CD4-positive, alpha-beta T cell treated with Interferon alpha-2 for 1 hour (primary cell): ENCODE results near the gene GAD1.

ENCODE experiments used
- DNase-seq, 2 donors: peaks; one replicate each; pipeline ENCODE4 v3.0.0-alpha.2; 2020 to 2022

GAD1 gene

DNA sequence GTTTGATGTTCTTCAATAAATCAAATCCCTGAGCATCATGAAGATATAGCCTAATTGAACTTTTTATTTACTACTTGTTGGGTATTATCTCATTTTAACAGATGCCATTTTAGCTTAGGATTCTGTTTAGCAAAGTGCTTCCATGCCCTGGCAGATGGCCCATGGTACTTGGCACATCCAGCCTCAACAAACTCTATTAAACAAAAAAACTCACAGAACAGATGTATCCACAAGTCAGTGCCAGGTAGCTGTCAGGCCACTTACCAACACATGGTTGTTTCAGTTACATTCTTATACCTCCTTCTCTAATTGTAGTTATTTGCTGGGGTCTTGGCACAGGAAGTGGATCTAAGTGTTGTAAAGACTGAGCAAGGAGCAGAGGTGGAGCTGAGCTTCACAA is 29.6 kb downstream of the GAD1 start:
- DNase-seq: no peak

DNA sequence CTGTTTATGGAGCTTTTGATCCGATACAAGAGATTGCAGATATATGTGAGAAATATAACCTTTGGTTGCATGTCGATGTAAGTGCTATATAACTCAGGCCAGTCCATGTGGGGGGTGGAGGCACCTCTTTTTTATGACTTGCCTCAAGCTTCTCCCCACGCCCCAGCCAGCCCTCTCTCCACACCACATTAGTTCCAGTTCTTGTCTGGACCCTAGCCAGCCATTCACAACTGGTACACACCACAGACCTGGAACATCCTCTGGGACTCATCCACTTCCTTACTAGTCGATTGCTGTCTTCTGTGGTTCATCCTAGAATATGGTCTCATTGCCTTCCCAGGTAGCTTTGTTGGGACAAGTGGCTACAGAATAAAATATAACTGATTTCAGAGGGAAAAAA is 31.0 kb downstream of the GAD1 start:
- no peak for DNase-seq

DNA sequence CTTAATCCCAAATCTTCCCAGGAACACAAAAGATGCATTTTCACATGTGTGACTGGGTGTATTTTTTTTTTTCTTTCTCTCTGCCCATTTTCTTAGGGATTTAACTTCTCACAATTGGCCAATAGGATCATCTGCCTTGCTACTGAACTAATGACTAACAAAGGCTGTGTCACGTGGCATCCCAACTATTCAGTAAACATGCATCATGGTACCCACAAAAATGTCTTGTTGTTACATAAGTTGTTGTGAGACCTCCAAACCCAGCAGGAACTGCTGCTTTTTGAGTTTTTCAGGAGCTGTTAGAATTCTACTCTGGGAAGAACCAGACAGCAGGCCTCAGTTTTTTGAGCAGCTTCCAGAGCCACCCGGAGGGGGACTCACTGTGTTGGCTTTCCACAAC is 31.9 kb downstream of the GAD1 start:
- no peak for DNase-seq

DNA sequence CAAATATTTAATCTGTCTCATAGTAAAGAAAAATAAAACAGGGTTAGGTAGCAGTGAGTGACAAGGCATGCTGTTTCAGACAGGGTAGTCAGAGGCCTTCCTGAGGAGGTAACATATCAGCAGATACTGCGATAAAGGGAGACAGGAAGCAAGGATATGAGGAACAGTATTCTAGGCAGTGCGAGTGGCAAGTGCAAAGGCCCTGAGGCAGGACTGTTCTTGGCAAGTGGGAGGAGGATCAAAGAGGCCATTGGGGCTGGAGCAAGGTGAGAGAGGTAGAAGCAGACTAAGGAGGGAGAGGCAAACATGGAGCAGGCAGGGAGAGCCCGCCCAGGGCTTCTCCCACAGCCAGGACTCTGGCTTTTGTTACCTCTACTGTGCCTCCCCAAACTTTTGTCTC is 33.6 kb downstream of the GAD1 start:
- no peak for DNase-seq

DNA sequence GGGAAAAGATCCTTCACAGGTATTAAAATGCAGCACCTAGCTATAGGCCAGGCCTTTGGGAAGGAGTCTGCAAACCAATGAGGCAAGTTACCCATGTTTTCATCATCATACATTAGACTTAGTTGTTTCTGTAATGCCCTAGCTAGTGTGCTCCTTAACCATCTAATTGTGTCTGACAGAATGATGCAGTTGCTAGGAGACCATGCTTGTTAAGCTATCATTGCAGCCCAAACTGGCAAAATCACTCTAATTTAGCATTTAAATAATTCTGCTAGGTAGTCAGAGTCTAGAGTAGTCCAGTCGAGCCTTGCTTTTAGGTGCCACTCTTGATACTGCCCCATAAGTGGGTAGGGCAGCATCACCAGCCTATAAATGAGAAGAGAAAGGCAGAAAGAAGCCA is 34.9 kb downstream of the GAD1 start:
- DNase-seq: no peak

DNA sequence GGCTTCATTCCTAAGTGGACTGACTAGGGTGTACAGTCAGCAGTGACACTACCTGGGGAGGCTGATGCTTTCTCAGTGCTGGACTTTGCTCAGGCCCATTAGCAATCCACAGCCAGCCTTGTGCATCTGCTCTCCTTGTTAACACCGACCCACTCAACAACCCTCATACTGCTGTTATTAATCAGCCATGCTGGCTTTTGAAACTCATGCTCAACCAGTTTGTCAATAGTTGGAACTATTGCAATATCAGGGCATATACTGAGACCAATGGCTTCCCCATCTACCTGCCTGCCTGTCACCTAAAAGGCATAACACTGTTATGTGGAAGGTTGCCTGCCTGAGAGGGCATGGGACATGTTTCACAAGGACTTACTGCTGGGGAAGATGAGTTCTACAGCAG is 39.4 kb downstream of the GAD1 start:
- no peak for DNase-seq

DNA sequence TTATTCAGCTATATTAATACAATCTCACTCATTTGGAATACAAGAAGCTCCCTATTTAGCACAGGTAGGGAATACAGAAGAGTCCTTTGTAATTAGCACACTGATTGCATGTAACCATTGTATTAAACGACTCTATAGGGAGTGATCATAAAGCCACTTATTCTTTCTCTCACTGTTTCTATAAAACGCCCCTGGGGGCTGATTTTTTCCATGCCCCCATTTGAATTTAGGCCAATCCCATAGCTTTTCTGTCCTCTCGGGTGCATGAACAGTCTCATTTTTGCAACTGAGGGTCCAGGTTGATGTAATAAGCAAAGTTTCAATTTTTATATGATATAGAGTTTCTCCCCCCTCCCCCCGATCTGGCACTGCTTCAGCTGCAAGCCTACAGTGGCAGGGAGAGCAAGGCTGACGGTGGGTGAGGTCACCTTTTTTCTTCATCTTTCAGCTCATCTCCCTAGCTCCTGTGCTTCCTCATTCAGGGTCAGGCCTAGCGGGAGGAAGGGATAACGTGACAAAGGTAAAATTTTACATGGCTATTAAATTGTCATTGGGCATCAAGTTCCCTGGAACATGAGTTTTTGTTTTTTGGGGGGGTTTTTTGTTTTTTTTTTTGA is 45.7 kb downstream of the GAD1 start:
- no peak for DNase-seq

DNA sequence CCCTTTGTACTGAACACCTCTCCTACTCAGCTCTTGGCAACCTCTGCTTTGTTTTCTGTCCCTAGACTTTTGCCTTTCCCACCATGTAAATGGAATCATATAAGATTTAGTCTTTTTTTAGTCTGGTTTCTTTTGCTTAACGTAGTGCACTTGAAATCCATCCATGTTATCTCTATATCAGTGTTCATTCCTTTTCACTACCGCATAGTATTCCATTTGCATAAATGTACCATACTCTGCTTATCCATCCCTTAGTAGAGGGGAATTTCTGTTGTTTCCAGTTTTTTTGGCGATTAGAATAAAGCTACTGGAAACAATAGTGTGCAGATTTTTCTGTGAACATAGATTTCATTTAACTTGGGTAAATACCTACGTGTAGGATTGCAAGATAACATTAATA is 46.4 kb downstream of the GAD1 start:
- no peak for DNase-seq

DNA sequence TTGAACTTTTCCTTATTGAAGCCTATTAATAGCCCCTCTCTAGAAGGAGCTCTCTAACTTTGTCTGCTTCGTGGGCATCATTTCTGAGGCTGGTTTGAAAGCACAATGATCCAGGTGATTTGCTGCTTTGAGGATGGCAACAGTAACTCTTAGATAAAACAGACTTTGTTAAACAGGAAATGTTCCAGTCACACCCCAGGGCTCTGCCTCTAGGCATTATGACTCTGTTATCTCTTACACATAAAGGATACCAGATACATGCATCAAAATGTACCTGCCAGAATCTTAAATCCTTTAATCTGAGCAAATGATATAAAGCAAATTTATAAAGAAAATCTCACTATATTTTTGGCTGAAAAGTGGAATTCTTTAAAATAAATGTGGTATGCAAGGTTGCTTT is 52.3 kb downstream of the GAD1 start:
- no peak for DNase-seq

DNA sequence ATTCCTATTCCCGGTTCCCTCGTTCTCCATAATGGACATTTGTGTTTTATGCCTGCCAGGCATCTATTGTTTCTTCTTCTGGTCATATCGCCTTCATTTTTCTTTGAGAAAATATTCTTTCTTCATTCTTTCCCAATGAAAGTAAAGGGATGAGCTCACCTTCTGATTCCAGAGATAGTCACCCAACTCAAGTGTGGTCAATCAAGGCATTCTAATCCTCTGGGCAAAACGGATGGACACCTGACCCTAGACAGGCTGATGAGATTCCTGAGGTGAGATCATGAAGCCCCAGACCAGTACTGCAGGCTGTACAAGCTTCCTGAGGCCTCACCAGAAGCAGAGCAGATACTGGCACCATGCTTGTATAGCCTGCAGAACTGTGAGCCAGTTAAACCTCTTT is 52.8 kb downstream of the GAD1 start:
- no peak for DNase-seq

DNA sequence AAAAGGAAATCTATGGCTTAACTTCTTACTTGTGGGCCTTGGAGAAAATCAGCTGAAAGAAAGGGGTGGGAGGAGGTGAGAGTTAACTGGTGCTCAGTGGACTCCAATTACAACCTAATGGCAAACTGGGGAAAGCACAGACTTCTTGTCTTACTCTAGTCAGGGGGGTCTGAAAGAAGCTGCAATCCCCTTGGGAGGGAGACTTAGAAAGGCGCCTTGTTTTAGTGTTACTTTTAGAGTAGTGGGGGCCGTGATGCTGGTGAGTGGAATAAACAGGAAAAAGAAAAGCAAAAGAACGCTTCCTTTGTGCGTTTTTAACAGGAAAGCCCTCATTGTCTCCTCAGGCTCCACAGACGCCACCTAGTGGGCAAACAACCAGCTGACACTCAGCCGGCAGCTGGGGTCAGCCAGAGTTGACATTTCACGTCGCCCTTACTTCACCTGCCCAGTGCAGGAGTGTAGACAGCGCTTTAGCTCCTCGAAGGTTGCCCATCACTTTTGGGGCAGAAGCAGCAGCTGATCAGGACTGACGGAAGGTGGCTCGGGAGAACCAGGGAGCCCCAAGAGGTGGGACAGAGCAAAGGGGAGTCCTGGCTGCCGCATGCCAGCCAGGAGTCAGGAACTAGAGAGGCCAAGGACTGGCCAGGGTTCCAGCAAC is 56.5 kb downstream of the GAD1 start:
- peak; percentile 58 to 75 for DNase-seq

DNA sequence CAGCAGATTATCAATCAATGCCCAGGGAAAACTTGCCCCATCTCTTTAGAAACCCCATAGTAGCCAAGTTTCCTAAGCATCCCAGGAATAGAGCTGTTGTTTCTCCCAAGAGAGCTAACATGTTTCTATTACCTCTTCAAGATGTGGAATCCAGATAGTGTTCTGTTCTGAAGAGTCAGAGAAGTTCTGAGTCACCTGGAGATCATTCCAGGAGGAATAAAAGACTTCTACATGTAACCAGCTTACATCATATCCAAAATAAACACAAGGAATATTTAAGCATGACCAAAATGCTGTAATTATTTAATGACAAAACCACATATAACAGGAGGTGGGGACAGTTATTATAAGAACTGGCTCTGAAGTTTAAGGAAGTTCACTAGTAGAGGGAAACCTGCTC is 61.4 kb downstream of the GAD1 start:
- DNase-seq: no peak

DNA sequence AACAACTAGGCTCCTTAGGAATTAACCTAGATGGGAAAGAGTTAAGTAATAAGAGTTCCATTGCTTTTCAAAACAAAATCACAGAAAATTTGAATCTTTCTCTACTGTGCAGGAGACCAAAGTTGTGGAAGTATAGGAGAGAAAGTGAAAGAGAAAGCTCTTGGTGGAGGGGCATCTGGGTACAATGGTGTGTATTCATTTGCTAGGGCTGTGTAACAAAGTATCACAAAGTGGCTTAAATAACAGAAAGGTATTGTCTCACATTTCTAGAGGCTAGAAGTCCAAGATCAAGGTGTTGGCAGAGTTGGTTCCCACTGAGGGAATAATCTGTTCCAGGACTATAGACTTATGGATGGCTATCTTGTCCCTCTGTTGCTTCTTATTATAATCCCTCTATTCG is 61.8 kb downstream of the GAD1 start:
- DNase-seq: peak in 1 of 2 donors; percentile 13

DNA sequence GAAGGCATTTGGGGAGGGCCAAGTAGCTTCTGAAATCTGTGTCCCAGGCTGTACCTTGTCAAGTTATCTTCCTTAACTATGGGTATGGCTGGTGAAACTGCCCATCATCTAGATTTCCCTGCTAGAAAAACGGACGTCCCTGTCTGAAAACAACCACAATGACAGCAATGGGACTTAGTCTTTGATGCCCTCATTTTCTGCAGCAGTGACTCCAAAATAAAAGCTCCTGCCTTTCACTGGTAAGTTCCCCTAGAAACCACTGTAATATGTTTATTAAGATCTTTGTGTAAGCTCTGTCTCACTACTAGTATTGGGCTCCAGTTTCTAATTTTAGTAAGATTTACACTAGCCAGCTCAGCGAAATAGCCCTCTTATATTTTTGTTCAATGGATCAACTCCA is 65.2 kb downstream of the GAD1 start:
- DNase-seq: no peak

DNA sequence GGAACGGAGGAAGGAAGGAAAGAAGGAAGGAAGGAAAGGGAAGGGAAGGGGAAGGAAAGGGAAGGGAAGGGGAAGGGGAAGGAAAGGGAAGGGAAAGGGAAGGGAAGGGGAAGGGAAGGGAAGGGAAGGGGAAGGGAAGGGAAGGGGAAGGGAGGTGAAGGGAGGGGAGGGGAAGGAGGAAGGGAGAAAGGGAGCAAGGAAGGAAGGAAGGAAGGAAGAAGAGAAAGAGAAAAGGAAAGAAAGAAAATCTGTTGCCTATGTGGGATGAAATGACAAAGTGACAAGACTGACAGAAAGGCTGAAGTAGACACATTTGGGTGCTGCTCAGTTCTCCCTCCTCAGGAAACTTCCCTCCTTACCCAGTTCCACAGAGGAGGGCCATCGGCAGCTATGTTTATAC is 66.1 kb downstream of the GAD1 start:
- no peak for DNase-seq

DNA sequence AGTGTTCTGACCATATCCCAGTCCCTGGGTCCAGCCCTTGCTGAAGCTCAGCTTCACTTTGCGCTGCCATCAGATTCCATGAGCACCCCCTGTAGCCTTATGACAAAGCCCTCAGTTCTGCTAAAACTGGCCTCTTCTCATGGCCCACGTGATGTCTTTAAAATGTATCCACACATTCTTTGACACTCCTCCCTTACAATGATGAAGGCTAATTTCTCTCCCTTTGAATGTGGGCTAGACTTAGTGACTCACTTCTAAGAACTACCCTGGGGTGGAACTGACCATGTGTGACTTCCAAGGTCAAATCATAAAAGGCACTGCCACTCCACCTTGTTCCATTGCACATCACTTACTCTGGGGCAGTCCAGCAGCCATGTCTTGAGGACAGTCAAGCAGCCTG is 67.0 kb downstream of the GAD1 start:
- DNase-seq: no peak

DNA sequence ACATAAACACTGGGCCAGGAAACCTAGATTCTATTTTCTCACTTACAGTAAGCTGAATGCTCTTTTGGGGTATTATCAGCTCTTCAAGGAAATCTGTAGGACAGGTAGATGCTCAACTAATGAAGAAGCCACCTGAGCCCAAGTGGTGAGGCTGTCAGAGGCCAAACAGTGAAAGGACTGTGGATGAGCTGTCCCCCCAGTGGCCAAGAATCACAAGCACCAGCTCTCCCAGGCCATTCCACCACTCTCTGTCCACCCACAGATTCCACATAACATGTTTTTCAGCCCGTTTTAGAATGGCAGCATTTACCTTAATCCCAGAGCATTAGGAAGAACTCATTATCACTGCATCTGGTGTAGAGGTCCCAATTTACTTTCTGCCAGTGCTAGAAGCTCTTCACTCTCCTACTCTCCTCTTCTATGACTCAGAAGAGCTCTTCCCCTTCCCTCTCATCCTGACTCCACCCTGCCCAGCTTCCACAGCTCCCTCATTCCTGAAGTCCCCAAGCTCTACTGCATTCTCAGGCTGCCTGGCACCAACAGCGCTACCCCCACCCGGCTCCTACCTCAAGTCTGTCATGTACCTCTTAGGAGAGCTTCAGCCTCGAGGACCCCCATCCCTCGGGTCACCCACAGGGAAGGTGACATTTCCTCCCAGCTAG is 68.6 kb downstream of the GAD1 start:
- DNase-seq: no peak

DNA sequence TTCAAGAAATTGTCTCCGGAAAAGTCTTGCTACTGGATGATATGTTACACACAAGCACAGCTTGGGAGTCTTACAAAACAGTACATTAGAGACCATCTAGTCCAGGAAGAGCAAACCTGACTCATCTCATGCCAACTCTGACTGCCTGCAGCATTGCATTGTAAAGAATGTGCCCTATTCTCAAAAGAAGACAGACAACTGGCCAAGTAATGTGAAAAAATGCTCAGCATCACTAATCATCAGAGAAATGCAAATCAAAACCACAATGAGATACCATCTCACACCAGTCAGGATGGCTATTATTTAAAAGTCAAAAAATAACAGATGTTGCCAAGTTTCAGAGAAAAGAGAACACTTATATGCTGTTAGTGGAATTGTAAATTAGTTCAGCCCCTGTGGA is 69.7 kb downstream of the GAD1 start:
- DNase-seq: no peak

DNA sequence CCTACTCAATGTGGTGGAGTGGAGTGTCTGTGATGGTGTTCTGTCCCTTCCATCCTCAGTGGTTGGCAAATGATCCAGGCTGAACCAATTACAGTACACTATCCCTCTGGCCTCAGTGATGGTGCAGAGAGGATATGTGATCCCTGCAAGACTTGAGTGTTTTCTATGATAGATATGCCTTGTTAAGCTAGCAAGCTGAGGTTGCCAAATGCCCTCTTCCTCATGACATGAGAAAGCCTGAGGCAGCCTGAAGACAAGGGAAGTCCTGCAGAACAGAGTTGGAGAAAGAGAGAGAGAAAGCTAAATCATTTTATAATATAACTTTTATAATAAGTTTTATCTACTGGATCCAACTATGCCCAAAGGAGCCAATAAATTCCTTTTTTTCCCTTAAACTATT is 70.8 kb downstream of the GAD1 start:
- DNase-seq: no peak

DNA sequence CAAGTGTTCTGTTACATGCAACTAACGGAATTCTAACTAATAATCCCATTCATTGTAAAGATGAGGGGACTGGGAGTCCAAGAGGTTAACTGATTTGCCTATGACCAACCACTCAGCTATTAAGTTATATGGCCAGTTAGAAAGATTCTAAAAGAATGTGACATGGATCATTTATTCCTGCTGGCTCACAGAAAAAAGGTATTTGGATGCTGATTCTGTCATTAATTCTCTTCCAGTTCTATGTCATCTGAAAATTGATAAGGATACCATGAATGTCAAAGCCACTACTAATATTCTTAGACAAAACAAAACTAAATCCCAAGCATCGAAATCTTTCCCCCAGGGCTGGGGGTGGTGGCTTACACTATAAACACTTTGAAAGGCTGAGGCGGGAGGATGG is 71.2 kb downstream of the GAD1 start:
- DNase-seq: no peak

DNA sequence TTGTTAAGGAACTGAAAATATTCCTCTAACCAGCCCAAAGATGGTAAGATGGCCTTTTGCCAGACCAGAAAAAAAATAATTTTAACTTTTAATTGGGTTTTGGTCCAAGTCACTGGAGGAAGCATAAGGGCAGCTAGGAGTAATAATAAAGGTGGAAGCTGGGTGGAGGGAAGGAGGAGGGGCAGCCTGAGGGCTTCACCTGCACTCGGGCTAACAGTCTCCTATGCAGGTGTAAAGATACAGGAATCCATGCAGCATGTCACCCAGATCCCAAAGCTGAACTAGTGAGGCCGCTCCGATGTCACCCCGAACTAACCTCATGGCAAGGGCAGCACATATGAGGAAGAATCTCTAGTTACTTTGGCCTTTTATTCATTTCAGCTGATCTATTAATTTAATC is 75.2 kb downstream of the GAD1 start:
- DNase-seq: no peak

DNA sequence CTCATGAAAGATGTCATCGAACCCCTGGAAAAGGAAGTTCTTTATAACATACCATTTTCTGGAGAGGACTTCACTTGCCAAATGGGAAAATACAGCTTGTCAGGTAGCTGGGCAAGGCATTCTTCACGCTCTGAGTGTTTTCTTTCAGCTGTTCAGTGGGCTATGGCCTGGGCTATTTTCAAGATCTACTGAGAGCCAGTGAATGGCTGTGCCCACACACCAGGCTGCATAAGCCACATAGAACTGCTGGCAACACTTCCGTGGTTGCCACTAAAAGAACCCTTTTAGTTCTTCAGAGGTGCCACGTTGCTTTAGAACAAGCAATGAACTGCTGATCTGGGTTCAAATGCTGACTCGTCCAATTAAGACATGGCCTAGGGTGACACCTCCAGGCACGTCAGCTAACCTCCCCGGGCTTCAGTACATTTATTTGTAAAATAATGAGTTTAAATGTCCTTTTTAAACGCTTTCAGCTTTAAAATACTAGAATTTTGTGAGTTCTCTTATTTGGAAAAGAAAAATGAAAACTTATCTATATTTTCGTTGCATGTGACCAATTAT is 75.8 kb downstream of the GAD1 start:
- DNase-seq: no peak

DNA sequence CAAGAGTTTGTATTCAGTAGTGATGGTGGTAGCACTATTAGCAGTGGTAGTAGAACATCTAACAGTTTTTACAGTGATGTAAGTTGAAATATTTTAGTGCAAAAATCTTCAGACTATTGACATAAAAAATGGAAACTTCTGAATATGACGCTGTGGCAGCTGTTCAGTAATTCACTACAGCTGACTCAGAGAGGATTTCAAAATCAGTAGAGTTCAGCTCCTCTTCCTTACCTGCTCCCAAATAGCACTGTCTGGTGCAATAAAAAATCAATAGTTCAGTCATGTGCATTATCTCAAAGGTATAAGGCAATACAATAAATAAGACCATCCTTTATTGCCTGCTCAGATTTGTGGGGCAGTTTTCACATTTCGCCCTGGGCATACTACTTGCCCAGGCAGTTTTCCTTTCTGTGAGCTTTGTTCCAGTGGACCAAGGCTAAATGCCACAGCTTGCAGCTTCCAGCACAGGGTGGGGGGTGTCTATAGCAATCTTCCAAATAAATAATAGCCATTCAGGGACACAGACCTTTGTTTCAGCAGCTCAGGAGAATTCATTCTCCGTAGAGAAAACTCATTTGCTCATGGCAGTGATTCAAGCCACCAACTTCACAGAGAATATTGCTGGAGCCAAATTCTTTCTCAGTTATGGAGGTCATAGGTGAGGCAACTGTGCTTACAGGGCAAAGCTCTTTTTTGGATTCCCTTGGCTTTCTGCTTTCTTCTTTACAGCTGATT is 78.5 kb downstream of the GAD1 start:
- DNase-seq: no peak

DNA sequence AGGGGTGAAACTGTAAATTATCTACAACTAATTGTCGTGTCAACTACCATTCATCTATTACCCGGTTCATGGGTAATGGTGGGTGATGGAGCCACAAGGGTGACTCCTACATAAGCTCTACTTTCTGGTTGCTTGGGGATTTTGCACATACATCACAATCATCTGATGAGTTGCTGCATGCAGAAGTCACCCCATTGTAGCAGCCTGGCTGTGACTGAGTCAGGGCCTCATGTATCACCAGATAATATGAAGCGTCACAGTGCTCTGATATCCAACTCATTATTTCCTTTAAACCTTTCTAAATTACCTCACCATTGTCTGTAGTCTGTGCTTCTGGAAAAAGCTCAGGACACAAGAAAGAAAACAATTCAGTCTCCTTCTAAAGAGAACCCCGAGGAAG is 79.9 kb downstream of the GAD1 start:
- no peak for DNase-seq
